OCI-LY3 (cell line): ENCODE data around the gene WDFY4.

Source experiments
- EZH2phosphoT487 ChIP-seq: fragments of 200-600 bp; shearing (Covaris generic); IDR thresholded peaks from 2 replicates; pipeline ENCODE4 v1.6.1; 2018; ENCODE audit warnings: antibody characterized with exemption, mixed run types, low read depth
- TF ChIP-seq, protein P1 (sequence below): fragments of 200-600, 300-600 bp; sonication (generic); IDR thresholded peaks from 2 replicates; pipeline ENCODE4 v1.5.1; 2014; ENCODE audit warnings: antibody characterized with exemption, low read length, low read depth

DNA sequence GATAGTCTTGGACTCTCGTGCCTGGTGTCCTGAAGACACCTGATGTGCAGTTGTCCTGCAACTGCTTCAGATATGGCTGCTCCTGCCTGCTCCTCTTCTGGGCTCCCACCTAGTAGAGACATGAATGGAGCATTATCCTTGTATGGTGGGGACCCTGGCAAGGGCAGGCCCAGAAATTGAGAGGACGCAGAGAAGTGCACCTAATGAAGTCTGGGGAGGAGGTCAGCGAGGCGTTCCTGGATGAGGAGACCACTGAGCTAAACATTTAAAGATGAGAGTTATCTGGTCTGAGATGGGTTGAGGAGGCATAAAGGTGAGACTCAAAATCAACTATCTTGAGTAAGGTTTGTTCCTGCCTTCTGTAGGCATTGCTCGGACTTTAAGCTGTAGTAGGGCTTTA, 66.3 kb downstream of the WDFY4 start:
- TF ChIP-seq, protein P1, sequence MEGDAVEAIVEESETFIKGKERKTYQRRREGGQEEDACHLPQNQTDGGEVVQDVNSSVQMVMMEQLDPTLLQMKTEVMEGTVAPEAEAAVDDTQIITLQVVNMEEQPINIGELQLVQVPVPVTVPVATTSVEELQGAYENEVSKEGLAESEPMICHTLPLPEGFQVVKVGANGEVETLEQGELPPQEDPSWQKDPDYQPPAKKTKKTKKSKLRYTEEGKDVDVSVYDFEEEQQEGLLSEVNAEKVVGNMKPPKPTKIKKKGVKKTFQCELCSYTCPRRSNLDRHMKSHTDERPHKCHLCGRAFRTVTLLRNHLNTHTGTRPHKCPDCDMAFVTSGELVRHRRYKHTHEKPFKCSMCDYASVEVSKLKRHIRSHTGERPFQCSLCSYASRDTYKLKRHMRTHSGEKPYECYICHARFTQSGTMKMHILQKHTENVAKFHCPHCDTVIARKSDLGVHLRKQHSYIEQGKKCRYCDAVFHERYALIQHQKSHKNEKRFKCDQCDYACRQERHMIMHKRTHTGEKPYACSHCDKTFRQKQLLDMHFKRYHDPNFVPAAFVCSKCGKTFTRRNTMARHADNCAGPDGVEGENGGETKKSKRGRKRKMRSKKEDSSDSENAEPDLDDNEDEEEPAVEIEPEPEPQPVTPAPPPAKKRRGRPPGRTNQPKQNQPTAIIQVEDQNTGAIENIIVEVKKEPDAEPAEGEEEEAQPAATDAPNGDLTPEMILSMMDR = no peak
- TF ChIP-seq EZH2phosphoT487 = no peak
